ENCODE measurements around the gene ZAP70. TPM values are rescaled to one million over a fixed set of nuclear protein-coding genes. Genes with fewer than 3 reads are reported as not detected.
"Not testable (repeated sequence)": the region's sequence is repeated elsewhere in the genome, so short reads cannot be mapped to it uniquely, and the experiment has no call there.

Gene ZAP70
- total and polyA plus RNA-seq, 4 donors: 5.1 to 8.3 (median 5.5) TPM

GRCh38 chr2:97707362-97708047 lies 5.9 kb upstream of the ZAP70 start:
- H3K4me3 ChIP-seq: no peak overlapping the region
- H3K4me1 ChIP-seq (ENCODE audit: control insufficient read depth in 5 of 5, insufficient read depth in 5 of 5, low read length in 5 of 5): no peaks in the 10 kb centered on the region
- H3K9ac ChIP-seq (ENCODE audit: insufficient read depth in 1 of 2, low read length in 2 of 2): no peak overlapping the region
- WGBS, 2 donors: 79 to 90% methylated on average over 11 of the region's 11 CpGs
- DNase-seq (no peak), ATAC-seq (ENCODE audit: insufficient read depth, low FRiP score) (no peak)
- no peaks in the 10 kb centered on the region for H3K9me3 ChIP-seq (ENCODE audit: control insufficient read depth in 4 of 4, insufficient read depth in 3 of 4, low read length in 3 of 4)
- H3K27ac ChIP-seq (ENCODE audit: low read depth in 1 of 2, low read length in 1 of 2): no peak overlapping the region
- H3K27me3 ChIP-seq (ENCODE audit: control insufficient read depth in 3 of 3, insufficient read depth in 3 of 3, low read length in 2 of 3): no peaks in the 10 kb centered on the region
- no peaks in the 10 kb centered on the region for H3K36me3 ChIP-seq (ENCODE audit: control insufficient read depth in 4 of 4, insufficient read depth in 4 of 4, low read length in 4 of 4)
- TF ChIP-seq CTCF (IDR thresholded peaks at IDR 0.05; ENCODE audit: control extremely low read depth, extremely low read depth): no peak

GRCh38 chr2:97708048-97708380 lies 5.4 kb upstream of the ZAP70 start:
- Histone ChIP-seq H3K9ac (ENCODE audit: insufficient read depth in 1 of 2, low read length in 2 of 2) (no peak overlapping the region), H3K36me3 (ENCODE audit: control insufficient read depth in 4 of 4, insufficient read depth in 4 of 4, low read length in 4 of 4) (no peaks in the 10 kb centered on the region), H3K9me3 (ENCODE audit: control insufficient read depth in 4 of 4, insufficient read depth in 3 of 4, low read length in 3 of 4) (no peaks in the 10 kb centered on the region), H3K27ac (ENCODE audit: low read depth in 1 of 2, low read length in 1 of 2) (no peak overlapping the region), H3K4me1 (ENCODE audit: control insufficient read depth in 5 of 5, insufficient read depth in 5 of 5, low read length in 5 of 5) (no peaks in the 10 kb centered on the region), H3K27me3 (ENCODE audit: control insufficient read depth in 3 of 3, insufficient read depth in 3 of 3, low read length in 2 of 3) (no peaks in the 10 kb centered on the region), H3K4me3 (no peak overlapping the region)
- no peak for DNase-seq
- no peak for TF ChIP-seq CTCF (IDR thresholded peaks at IDR 0.05; ENCODE audit: control extremely low read depth, extremely low read depth)
- WGBS, 2 donors: 61 to 75% methylated on average over 4 of the region's 4 CpGs
- no peak for ATAC-seq (ENCODE audit: insufficient read depth, low FRiP score)

- 89 to 91% methylated on average over 8 of the region's 8 CpGs for WGBS, 2 donors
- Histone ChIP-seq H3K9me3 (ENCODE audit: control insufficient read depth in 4 of 4, insufficient read depth in 3 of 4, low read length in 3 of 4) (no peaks in the 10 kb centered on the region), H3K27me3 (ENCODE audit: control insufficient read depth in 3 of 3, insufficient read depth in 3 of 3, low read length in 2 of 3) (no peaks in the 10 kb centered on the region), H3K4me3 (no peak overlapping the region), H3K9ac (ENCODE audit: insufficient read depth in 1 of 2, low read length in 2 of 2) (no peak overlapping the region), H3K36me3 (ENCODE audit: control insufficient read depth in 4 of 4, insufficient read depth in 4 of 4, low read length in 4 of 4) (no peaks in the 10 kb centered on the region), H3K4me1 (ENCODE audit: control insufficient read depth in 5 of 5, insufficient read depth in 5 of 5, low read length in 5 of 5) (no peaks in the 10 kb centered on the region), H3K27ac (ENCODE audit: low read depth in 1 of 2, low read length in 1 of 2) (no peak overlapping the region)
- DNase-seq: no peak
- no peak for TF ChIP-seq CTCF (IDR thresholded peaks at IDR 0.05; ENCODE audit: control extremely low read depth, extremely low read depth)
- no peak for ATAC-seq (ENCODE audit: insufficient read depth, low FRiP score)
These were observed 4.8 kb upstream of the ZAP70 start for GRCh38 chr2:97708608-97709007.

- WGBS, 2 donors: 85 to 92% methylated on average over 6 of the region's 6 CpGs
- DNase-seq: no peak
- no peak overlapping the region for H3K27ac ChIP-seq (ENCODE audit: low read depth in 1 of 2, low read length in 1 of 2)
- no peaks in the 10 kb centered on the region for H3K36me3 ChIP-seq (ENCODE audit: control insufficient read depth in 4 of 4, insufficient read depth in 4 of 4, low read length in 4 of 4)
- H3K9me3 ChIP-seq (ENCODE audit: control insufficient read depth in 4 of 4, insufficient read depth in 3 of 4, low read length in 3 of 4): no peaks in the 10 kb centered on the region
- ATAC-seq (ENCODE audit: insufficient read depth, low FRiP score): no peak
- no peak overlapping the region for H3K4me3 ChIP-seq
- H3K27me3 ChIP-seq (ENCODE audit: control insufficient read depth in 3 of 3, insufficient read depth in 3 of 3, low read length in 2 of 3): no peaks in the 10 kb centered on the region
- no peak overlapping the region for H3K9ac ChIP-seq (ENCODE audit: insufficient read depth in 1 of 2, low read length in 2 of 2)
- no peaks in the 10 kb centered on the region for H3K4me1 ChIP-seq (ENCODE audit: control insufficient read depth in 5 of 5, insufficient read depth in 5 of 5, low read length in 5 of 5)
- TF ChIP-seq CTCF (IDR thresholded peaks at IDR 0.05; ENCODE audit: control extremely low read depth, extremely low read depth): no peak
These were observed 2.0 kb upstream of the ZAP70 start for GRCh38 chr2:97711394-97711711.

- 69 to 86% methylated on average over 9 of the region's 9 CpGs for WGBS, 2 donors
- H3K9me3 ChIP-seq (ENCODE audit: control insufficient read depth in 4 of 4, insufficient read depth in 3 of 4, low read length in 3 of 4); ATAC-seq (ENCODE audit: insufficient read depth, low FRiP score); H3K27ac ChIP-seq (ENCODE audit: low read depth in 1 of 2, low read length in 1 of 2); H3K4me3 ChIP-seq; H3K9ac ChIP-seq (ENCODE audit: insufficient read depth in 1 of 2, low read length in 2 of 2); H3K27me3 ChIP-seq (ENCODE audit: control insufficient read depth in 3 of 3, insufficient read depth in 3 of 3, low read length in 2 of 3); H3K36me3 ChIP-seq (ENCODE audit: control insufficient read depth in 4 of 4, insufficient read depth in 4 of 4, low read length in 4 of 4); DNase-seq; H3K4me1 ChIP-seq (ENCODE audit: control insufficient read depth in 5 of 5, insufficient read depth in 5 of 5, low read length in 5 of 5): not testable (repeated sequence)
These were observed 1.2 kb upstream of the ZAP70 start for GRCh38 chr2:97712175-97712574.
